Activated CD8-positive, alpha-beta memory T cell treated with anti-CD3 and anti-CD28 coated beads for 24 hours (primary cell): ENCODE data around the gene DNAJB7.
"Not testable (repeated sequence)": the region's sequence is repeated elsewhere in the genome, so short reads cannot be mapped to it uniquely, and the experiment has no call there.

Experiments used
- DNase-seq: peaks from one replicate; pipeline ENCODE4 v3.0.0-alpha.2; 2020

Gene DNAJB7

GRCh38 chr22:40862013-40862412, at the start of gene DNAJB7:
Gene DNAJB7, minus strand, starts transcription at chr22:40862113. Its CDS starts 119 bp downstream, at chr22:40861994.
- DNase-seq, result no peak

- DNase-seq, result no peak
Measured at GRCh38 chr22:40908895-40909294, 47.0 kb upstream of the DNAJB7 start.

- DNase-seq, result no peak
Measured at GRCh38 chr22:40904101-40904500, 42.2 kb upstream of the DNAJB7 start.

- no peak for DNase-seq
Measured at GRCh38 chr22:40898850-40899357, 37.0 kb upstream of the DNAJB7 start.

GRCh38 chr22:40894417-40894816, 32.5 kb upstream of the DNAJB7 start:
- DNase-seq, result no peak

- DNase-seq, result no peak
Measured at GRCh38 chr22:40890881-40891280, 29.0 kb upstream of the DNAJB7 start.

- DNase-seq, result no peak
Measured at GRCh38 chr22:40889116-40889515, 27.2 kb upstream of the DNAJB7 start.

- DNase-seq, result no peak
Measured at GRCh38 chr22:40878922-40879321, 17.0 kb upstream of the DNAJB7 start.

GRCh38 chr22:40877488-40877887, 15.6 kb upstream of the DNAJB7 start:
- no peak for DNase-seq

GRCh38 chr22:40876907-40877306, 15.0 kb upstream of the DNAJB7 start:
- DNase-seq, result no peak

GRCh38 chr22:40875111-40875510, 13.2 kb upstream of the DNAJB7 start:
- no peak for DNase-seq

GRCh38 chr22:40874016-40874415, 12.1 kb upstream of the DNAJB7 start:
- DNase-seq, result no peak

- DNase-seq, result not testable (repeated sequence)
Measured at GRCh38 chr22:40868379-40868778, 6.5 kb upstream of the DNAJB7 start.

GRCh38 chr22:40867109-40867508, 5.2 kb upstream of the DNAJB7 start:
- no peak for DNase-seq

GRCh38 chr22:40862537-40862936, 624 bp upstream of the DNAJB7 start:
- DNase-seq, result no peak

- DNase-seq, result no peak
Measured at GRCh38 chr22:40857309-40857855, 4.5 kb downstream of the DNAJB7 start.

- DNase-seq, result peak; percentile 99
Measured at GRCh38 chr22:40856513-40857308, 5.2 kb downstream of the DNAJB7 start, which contains the start of the genes ST13 and XPNPEP3. Gene ST13, minus strand, starts transcription at chr22:40856639. Its CDS starts 99 bp downstream, at chr22:40856540. Gene XPNPEP3, plus strand, starts transcription at chr22:40857148. Its CDS starts 34 bp downstream, at chr22:40857182.

- DNase-seq, result no peak
Measured at GRCh38 chr22:40855979-40856512, 5.9 kb downstream of the DNAJB7 start.

- DNase-seq, result no peak
Measured at GRCh38 chr22:40855071-40855978, 6.6 kb downstream of the DNAJB7 start.

GRCh38 chr22:40853961-40854360, 8.0 kb downstream of the DNAJB7 start:
- no peak for DNase-seq

GRCh38 chr22:40853333-40853732, 8.6 kb downstream of the DNAJB7 start:
- DNase-seq, result no peak

GRCh38 chr22:40845816-40846215, 16.1 kb downstream of the DNAJB7 start:
- DNase-seq, result not testable (repeated sequence)

- DNase-seq, result no peak
Measured at GRCh38 chr22:40844951-40845350, 17.0 kb downstream of the DNAJB7 start.
